Measurements from ENCODE around the gene MARK4.

DNA sequence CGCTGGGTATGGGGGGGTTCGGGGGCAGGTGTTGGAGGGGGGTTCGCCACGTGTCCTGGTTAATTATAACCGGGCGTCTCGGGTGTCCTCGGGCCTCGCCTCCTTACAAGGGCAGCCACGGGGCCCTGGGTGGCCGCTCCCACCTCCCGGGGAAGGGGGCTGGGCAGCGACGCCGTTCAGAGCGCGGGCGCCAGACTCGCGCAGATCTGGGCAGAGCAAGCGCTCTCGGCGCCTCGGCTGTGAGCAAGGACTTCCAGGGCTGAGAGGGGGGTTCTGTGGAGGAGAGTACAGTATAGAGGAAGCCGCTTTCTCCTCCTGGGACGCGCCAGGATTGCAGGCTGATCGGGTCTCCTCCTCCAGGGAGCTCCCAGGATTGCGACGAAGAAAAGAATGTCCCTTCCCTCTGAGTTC is 72.6 kb downstream of the MARK4 start:
- TF ChIP-seq, protein P1, sequence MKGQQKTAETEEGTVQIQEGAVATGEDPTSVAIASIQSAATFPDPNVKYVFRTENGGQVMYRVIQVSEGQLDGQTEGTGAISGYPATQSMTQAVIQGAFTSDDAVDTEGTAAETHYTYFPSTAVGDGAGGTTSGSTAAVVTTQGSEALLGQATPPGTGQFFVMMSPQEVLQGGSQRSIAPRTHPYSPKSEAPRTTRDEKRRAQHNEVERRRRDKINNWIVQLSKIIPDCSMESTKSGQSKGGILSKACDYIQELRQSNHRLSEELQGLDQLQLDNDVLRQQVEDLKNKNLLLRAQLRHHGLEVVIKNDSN (IDR thresholded peaks at IDR 0.05), result no peak
- TF ChIP-seq, protein P2, sequence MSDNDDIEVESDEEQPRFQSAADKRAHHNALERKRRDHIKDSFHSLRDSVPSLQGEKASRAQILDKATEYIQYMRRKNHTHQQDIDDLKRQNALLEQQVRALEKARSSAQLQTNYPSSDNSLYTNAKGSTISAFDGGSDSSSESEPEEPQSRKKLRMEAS (IDR thresholded peaks at IDR 0.05), result no peak
